H1 (cell line): ENCODE results near the gene MOG. TPM values are rescaled to one million over a fixed set of nuclear protein-coding genes. Genes with fewer than 3 reads are reported as not detected.

ENCODE experiments used
- CTCF ChIA-PET: fragments of 300-600 bp; sonication (Branson Sonifier 250); formaldehyde crosslinking; loops from one replicate; lab custom pipeline; 2021; ENCODE audit not compliant: partially characterized antibody; lab: Charles Lee
- POLR2A ChIA-PET: fragments of 300-600 bp; sonication (Branson Sonifier 250); formaldehyde crosslinking; loops from one replicate; lab custom pipeline; 2021; ENCODE audit warnings: inconsistent platforms; ENCODE audit not compliant: partially characterized antibody; lab: Charles Lee
- DNase-seq, 2 experiments: peaks; one replicate each; pipeline versions ENCODE4 v3.0.0 to v3.0.0-alpha.2; 2010 to 2022; ENCODE audit warnings: low spot score in 2 of 2, low read depth in 1 of 2, mixed read lengths in 1 of 2
- FAIRE-seq: peaks from 2 replicates; lab custom pipeline; 2011; peaks lifted over from hg19 to GRCh38; lab: Jason Lieb, UNC
- H2AFZ ChIP-seq: 2 replicates; pipeline ENCODE4 v1.8.1; 2012; ENCODE audit warnings: low read length, inconsistent platforms
- H2AK5ac ChIP-seq: 2 replicates; pipeline ENCODE4 v1.6.1; 2013; ENCODE audit warnings: low read depth, low read length
- H2BK120ac ChIP-seq: replicated peaks from 2 replicates; pipeline ENCODE3; 2013; ENCODE audit warnings: low read depth, low read length, inconsistent platforms
- H2BK12ac ChIP-seq: 2 replicates; pipeline ENCODE4 v1.6.1; 2013; ENCODE audit warnings: low read depth, low read length
- H2BK15ac ChIP-seq: 2 replicates; pipeline ENCODE4 v1.6.1; 2013; ENCODE audit warnings: low read length
- H2BK20ac ChIP-seq: 2 replicates; pipeline ENCODE4 v1.6.1; 2013; ENCODE audit warnings: low read length
- H2BK5ac ChIP-seq: 2 replicates; pipeline ENCODE4 v1.6.1; 2013; ENCODE audit warnings: low read depth, low read length
- H3K14ac ChIP-seq: 2 replicates; pipeline ENCODE4 v1.6.1; 2013; ENCODE audit warnings: inconsistent platforms; ENCODE audit not compliant: insufficient read length
- H3K18ac ChIP-seq: 2 replicates; pipeline ENCODE4 v1.6.1; 2013; ENCODE audit warnings: low read length; ENCODE audit errors: extremely low read depth
- H3K23ac ChIP-seq: 2 replicates; pipeline ENCODE4 v1.6.1; 2013; ENCODE audit warnings: inconsistent platforms; ENCODE audit not compliant: insufficient read length
- H3K23me2 ChIP-seq: 2 replicates; pipeline ENCODE4 v1.6.1; 2013; ENCODE audit warnings: low read depth, low read length
- H3K27ac ChIP-seq: 2 replicates; pipeline ENCODE4 v1.6.1; 2011; ENCODE audit warnings: low read depth, low read length, inconsistent platforms
- H3K27me3 ChIP-seq, 4 experiments: replicated peaks in 1 of 4; 1 replicate in 1 of 4; 2 replicates in 3 of 4; pipeline versions ENCODE4 v1.6.1 to v1.8.1; 2011 to 2013; ENCODE audit warnings: low read length in 3 of 4, mild to moderate bottlenecking in 3 of 4, inconsistent platforms in 2 of 4, mixed read lengths in 2 of 4, moderate library complexity in 1 of 4; ENCODE audit not compliant: control insufficient read depth in 3 of 4, insufficient read depth in 3 of 4; ENCODE audit errors: extremely low read depth in 1 of 4
- H3K36me3 ChIP-seq, 4 experiments: 2 replicates each; pipeline versions ENCODE4 v1.6.1 to v1.8.1; 2011 to 2013; ENCODE audit warnings: mild to moderate bottlenecking in 4 of 4, low read length in 3 of 4, moderate library complexity in 2 of 4, control low read depth in 1 of 4, inconsistent platforms in 1 of 4; ENCODE audit not compliant: insufficient read depth in 4 of 4, control insufficient read depth in 2 of 4
- H3K4ac ChIP-seq: replicated peaks from 2 replicates; pipeline ENCODE3; 2013; ENCODE audit warnings: low read length, low read depth, mixed read lengths, inconsistent platforms; ENCODE audit not compliant: insufficient read length
- H3K4me1 ChIP-seq, 4 experiments: replicated peaks in 1 of 4; 1 replicate in 1 of 4; 2 replicates in 3 of 4; pipeline versions ENCODE4 v1.6.1 to v1.8.1; 2011 to 2013; ENCODE audit warnings: low read length in 3 of 4, inconsistent platforms in 2 of 4, mixed read lengths in 1 of 4; ENCODE audit not compliant: insufficient read depth in 4 of 4, control insufficient read depth in 3 of 4
- H3K4me2 ChIP-seq, 2 experiments: 2 replicates each; pipeline versions ENCODE4 v1.6.1 to v1.8.1; 2011 to 2013; ENCODE audit warnings: low read depth in 2 of 2, low read length in 2 of 2, control low read depth in 1 of 2, inconsistent platforms in 1 of 2, mild to moderate bottlenecking in 1 of 2; ENCODE audit not compliant: insufficient read depth in 1 of 2
- H3K4me3 ChIP-seq, 4 experiments: fragments of 200-600, 300-600 bp in 1 of 4; sonication (generic), shearing (Covaris generic), sonication (Bioruptor Twin) in 1 of 4; 2 replicates each; pipeline versions ENCODE4 v1.5.1 to v1.8.1; 2011 to 2016; ENCODE audit warnings: low read length in 4 of 4, low read depth in 3 of 4, control low read depth in 2 of 4, inconsistent platforms in 2 of 4, mild to moderate bottlenecking in 2 of 4, mixed read lengths in 1 of 4, moderate library complexity in 1 of 4; ENCODE audit not compliant: insufficient read depth in 2 of 4; ENCODE audit errors: extremely low read depth in 1 of 4
- H3K56ac ChIP-seq: replicated peaks from 2 replicates; pipeline ENCODE3; 2013; ENCODE audit warnings: low read depth, mild to moderate bottlenecking, mixed read lengths, low read length, inconsistent platforms; ENCODE audit not compliant: insufficient read length
- H3K79me1 ChIP-seq: 2 replicates; pipeline ENCODE4 v1.6.1; 2013; ENCODE audit warnings: low read depth, low read length, control low read depth
- H3K79me2 ChIP-seq, 2 experiments: 2 replicates each; pipeline versions ENCODE4 v1.6.1 to v1.8.1; 2012 to 2013; ENCODE audit warnings: low read length in 2 of 2, mild to moderate bottlenecking in 2 of 2, inconsistent platforms in 1 of 2; ENCODE audit not compliant: insufficient read depth in 2 of 2, control insufficient read depth in 1 of 2
- H3K9ac ChIP-seq, 4 experiments: replicated peaks in 1 of 4; 1 replicate in 1 of 4; 2 replicates in 3 of 4; pipeline versions ENCODE4 v1.6.1 to v1.8.1; 2011 to 2013; ENCODE audit warnings: low read depth in 3 of 4, low read length in 3 of 4, control low read depth in 2 of 4, mild to moderate bottlenecking in 2 of 4, moderate library complexity in 2 of 4, inconsistent platforms in 1 of 4; ENCODE audit errors: extremely low read depth in 1 of 4
- H3K9me3 ChIP-seq, 2 experiments: 2 replicates each; pipeline versions ENCODE4 v1.6.1 to v1.8.1; 2012 to 2013; ENCODE audit warnings: mild to moderate bottlenecking in 2 of 2, moderate library complexity in 2 of 2, control low read depth in 1 of 2, inconsistent platforms in 1 of 2, low read depth in 1 of 2, low read length in 1 of 2, mixed read lengths in 1 of 2; ENCODE audit not compliant: insufficient read depth in 2 of 2
- H4K20me1 ChIP-seq, 2 experiments: replicated peaks in 1 of 2; 2 replicates each; pipeline versions ENCODE3 to v1.8.1; 2011 to 2013; ENCODE audit warnings: inconsistent platforms in 2 of 2, low read length in 2 of 2, mild to moderate bottlenecking in 1 of 2; ENCODE audit not compliant: insufficient read depth in 2 of 2, control insufficient read depth in 1 of 2
- H4K5ac ChIP-seq: 2 replicates; pipeline ENCODE4 v1.6.1; 2013; ENCODE audit warnings: low read length, low read depth, mixed read lengths, inconsistent platforms; ENCODE audit not compliant: insufficient read length
- H4K8ac ChIP-seq: 2 replicates; pipeline ENCODE4 v1.8.0; 2013; ENCODE audit warnings: mild to moderate bottlenecking, moderate library complexity, low read length, inconsistent platforms; ENCODE audit not compliant: insufficient read depth; ENCODE audit errors: extremely low read depth
- H4K91ac ChIP-seq: replicated peaks from 2 replicates; pipeline ENCODE3; 2013; ENCODE audit warnings: low read length, mixed read lengths, inconsistent platforms; ENCODE audit not compliant: insufficient read length
- CREB1 ChIP-seq: IDR thresholded peaks from 2 replicates; pipeline ENCODE4 v1.6.1; 2012; ENCODE audit warnings: inconsistent platforms
- CTBP2 ChIP-seq: IDR thresholded peaks from 2 replicates; pipeline ENCODE4 v1.7.0; 2011; ENCODE audit warnings: borderline replicate concordance, mild to moderate bottlenecking, moderate library complexity, mixed read lengths, low read length; ENCODE audit not compliant: insufficient read depth, insufficient read length
- EGR1 ChIP-seq: IDR thresholded peaks from 2 replicates; pipeline ENCODE4 v1.6.1; 2011; ENCODE audit warnings: low read depth, low read length, borderline replicate concordance
- GABPA ChIP-seq: IDR thresholded peaks from 2 replicates; pipeline ENCODE4 v1.6.1; 2011; ENCODE audit warnings: mild to moderate bottlenecking, low read length, moderate library complexity, borderline replicate concordance; ENCODE audit not compliant: insufficient read depth
- POLR2A ChIP-seq, 2 experiments: IDR thresholded peaks; 1 replicate in 1 of 2; 2 replicates in 1 of 2; pipeline ENCODE4 v1.6.1; 2011; ENCODE audit warnings: low read depth in 2 of 2, low read length in 2 of 2, mild to moderate bottlenecking in 2 of 2; ENCODE audit errors: control extremely low read depth in 1 of 2
- RAD21 ChIP-seq, 2 experiments: IDR thresholded peaks in 1 of 2; conservative IDR thresholded peaks in 1 of 2; 2 replicates each; pipeline ENCODE4 v1.6.1; 2011; ENCODE audit warnings: low read depth in 2 of 2, low read length in 2 of 2, improper control_type of control experiment in 1 of 2, inconsistent platforms in 1 of 2, mild to moderate bottlenecking in 1 of 2, moderate library complexity in 1 of 2
- RNF2 ChIP-seq: fragments of 200-900, 300-1000 bp; sonication (generic); IDR thresholded peaks from 2 replicates; pipeline ENCODE4 v1.7.1; 2016; ENCODE audit warnings: borderline replicate concordance, low read depth, mild to moderate bottlenecking, antibody characterized with exemption, low read length; ENCODE audit not compliant: poor library complexity, severe bottlenecking; ENCODE audit errors: missing control alignments
- SIX5 ChIP-seq: IDR thresholded peaks from 2 replicates; pipeline ENCODE4 v1.6.1; 2011; ENCODE audit warnings: mild to moderate bottlenecking, low read depth, low read length
- TAF1 ChIP-seq: IDR thresholded peaks from 2 replicates; pipeline ENCODE4 v1.6.1; 2011; ENCODE audit warnings: mild to moderate bottlenecking, low read depth, low read length
- TBP ChIP-seq: IDR thresholded peaks from 2 replicates; pipeline ENCODE4 v1.6.1; 2011; ENCODE audit warnings: low read depth, low read length, improper control_type of control experiment
- USF2 ChIP-seq: IDR thresholded peaks from 2 replicates; pipeline ENCODE4 v1.6.1; 2011; ENCODE audit warnings: low read length, improper control_type of control experiment
- WGBS, 2 experiments: shearing (Covaris generic) in 1 of 2; methylation state at CpG; one replicate each; pipeline versions ENCODE4 v1.1.6 to v1.1.7; 2013 to 2015; ENCODE audit warnings: low lambda C conversion rate in 2 of 2, mixed read lengths in 2 of 2, inconsistent platforms in 1 of 2, low coverage in 1 of 2, missing lambda C conversion rate in 1 of 2; ENCODE audit not compliant: insufficient replicate concordance in 2 of 2, insufficient coverage in 1 of 2, insufficient read length in 1 of 2; ENCODE audit errors: extremely low coverage in 1 of 2, missing lambda C conversion rate in 1 of 2; 5-methylcytosine and 5-hydroxymethylcytosine counted together
- polyA plus RNA-seq, 7 experiments: library from polyadenylated mRNA; depleted of rRNA in 3 of 7; stranded (reverse) in 5 of 7; unstranded in 2 of 7; fragments of >200 nt in 5 of 7; fragments of 200-250 nt in 2 of 7; gene quantifications; 1 replicate in 5 of 7; 2 replicates in 1 of 7; 4 replicates in 1 of 7; pipeline versions ENCODE4 v1.2.1 to v1.2.3, GENCODE V29; 2011 to 2013; ENCODE audit warnings: missing spikeins in 2 of 7, mixed read lengths in 2 of 7
- total RNA-seq: library from RNA; stranded (reverse); fragmentation: NEBNext Ultra II Directional; extraction: Animal tissue kit (Norgen Biotek cat#: 25700); gene quantifications from 2 replicates; pipeline ENCODE4 v1.2.1, GENCODE V29; 2021

The MOG gene
- total and polyA plus RNA-seq, 2 of the 8 experiments (the other 6 are each of a cell fraction or from before 2014, with no cell fraction given): 0.17 to 0.86 TPM

- WGBS, 2 experiments: 73% methylated on average over 4 of the region's 4 CpGs; no CpG with 5 or more reads in 1 of the 2 experiments
- no peaks in the 10 kb centered on the region for H3K9me3 ChIP-seq
- H2BK5ac ChIP-seq: no peak overlapping the region
- TF ChIP-seq POLR2A (IDR thresholded peaks at IDR 0.05; ENCODE audit: control extremely low read depth in 1 of 2, low read depth in 2 of 2, low read length in 2 of 2) (no peak), EGR1 (no peak), CREB1 (no peak), TBP (no peak), RNF2 (no peak), CTBP2 (no peak), USF2 (no peak), TAF1 (no peak), RAD21 (IDR thresholded peaks at IDR 0.05 in 1 of 2, conservative IDR thresholded peaks at IDR 0.05 in 1 of 2; ENCODE audit: low read depth in 2 of 2, low read length in 2 of 2) (no peak), GABPA (no peak), SIX5 (no peak)
- peaks cover 4% of the 10 kb centered on the region; the same call in 1 of the 2 replicates for H3K23me2 ChIP-seq
- no peak overlapping the region for H3K56ac ChIP-seq
- no peak overlapping the region for H3K14ac ChIP-seq
- no peaks in the 10 kb centered on the region for H3K27me3 ChIP-seq
- no peak overlapping the region for H3K23ac ChIP-seq
- no peak overlapping the region for H3K9ac ChIP-seq
- no peak for DNase-seq
- H2AFZ ChIP-seq: no peak overlapping the region
- H3K79me2 ChIP-seq: peaks cover 4 to 23% of the 10 kb centered on the region in 2 experiments; a peak in 3 of 4 replicates
- ChIA-PET POLR2A (interaction anchor here (0.8 to 1.6 kb wide), 5 partner anchors 8 to 17 kb away, joined by 3 to 8 read pairs (median 5); no protein-coding TSS in a partner anchor), CTCF (interaction anchor here (0.6 to 1.4 kb wide), 5 partner anchors 18 to 253 kb away, joined by 3 to 4 read pairs (median 4); no protein-coding TSS in a partner anchor)
- H2BK12ac ChIP-seq: no peak overlapping the region
- H4K91ac ChIP-seq: no peak overlapping the region
- no peak overlapping the region for H2BK120ac ChIP-seq
- FAIRE-seq: no peak
- no peak overlapping the region for H4K8ac ChIP-seq
- H3K4me2 ChIP-seq: no peak overlapping the region
- H3K4ac ChIP-seq: no peak overlapping the region
- H3K36me3 ChIP-seq: peaks cover 38 to 72% (median 62%) of the 10 kb centered on the region in 4 experiments
- H2AK5ac ChIP-seq: no peak overlapping the region
- no peak overlapping the region for H2BK15ac ChIP-seq
- peaks cover 6% of the 10 kb centered on the region for H3K79me1 ChIP-seq
- no peak overlapping the region for H3K18ac ChIP-seq
- H3K27ac ChIP-seq: no peak overlapping the region
- H2BK20ac ChIP-seq: no peak overlapping the region
- H4K5ac ChIP-seq: no peak overlapping the region
- peaks cover 0 to 26% (median 19%) of the 10 kb centered on the region in 4 experiments; a peak in 6 of 7 replicates for H3K4me1 ChIP-seq
- H3K4me3 ChIP-seq: no peak overlapping the region
- peaks cover 7 to 10% of the 10 kb centered on the region in 2 experiments for H4K20me1 ChIP-seq
Observed at GRCh38 chr6:29620630-29621029, 36.3 kb upstream of the MOG start.
